HG03432 (cell line): Measurements from ENCODE around the gene BARHL2.

Experiments used
- ATAC-seq: cut with Tn5 transposase; IDR thresholded peaks from one replicate; pipeline ENCODE4 v1.9.1; 2021; ENCODE audit warnings: mild to moderate bottlenecking, moderate library complexity; ENCODE audit not compliant: unreplicated experiment

The BARHL2 gene

GRCh38 chr1:90711696-90712095 is 5.4 kb downstream of the BARHL2 start:
- ATAC-seq = no peak

- ATAC-seq = no peak
Observed at GRCh38 chr1:90710579-90711536, 6.2 kb downstream of the BARHL2 start.

- no peak for ATAC-seq
Observed at GRCh38 chr1:90709535-90709934, 7.6 kb downstream of the BARHL2 start.

- no peak for ATAC-seq
Observed at GRCh38 chr1:90708826-90709225, 8.3 kb downstream of the BARHL2 start.

- no peak for ATAC-seq
Observed at GRCh38 chr1:90708236-90708786, 8.8 kb downstream of the BARHL2 start.

GRCh38 chr1:90707363-90707710 is 9.8 kb downstream of the BARHL2 start:
- ATAC-seq = no peak

GRCh38 chr1:90706437-90707362 is 10.4 kb downstream of the BARHL2 start:
- ATAC-seq = no peak

- ATAC-seq = no peak
Observed at GRCh38 chr1:90705956-90706355, 11.1 kb downstream of the BARHL2 start.

- ATAC-seq = no peak
Observed at GRCh38 chr1:90704817-90705216, 12.3 kb downstream of the BARHL2 start.

GRCh38 chr1:90694846-90695245 is 22.3 kb downstream of the BARHL2 start:
- no peak for ATAC-seq

GRCh38 chr1:90687747-90688146 is 29.4 kb downstream of the BARHL2 start:
- ATAC-seq = no peak

GRCh38 chr1:90675161-90675847 is 41.8 kb downstream of the BARHL2 start:
- ATAC-seq = no peak

GRCh38 chr1:90671741-90672140 is 45.4 kb downstream of the BARHL2 start:
- no peak for ATAC-seq

- no peak for ATAC-seq
Observed at GRCh38 chr1:90671251-90671650, 45.9 kb downstream of the BARHL2 start.
